Measurements from ENCODE around the gene ARVCF. TPM values are rescaled to one million over a fixed set of nuclear protein-coding genes. Genes with fewer than 3 reads are reported as not detected.

Gene ARVCF
- total and polyA plus RNA-seq, 9 of the 15 experiments (the other 6 are each of a cell fraction or from before 2014, with no cell fraction given), result 0.03 to 97.4 (median 15.6) TPM

- TF ChIP-seq MED1 (CRISPR knock-in tag; IDR thresholded peaks at IDR 0.05; ENCODE audit: borderline replicate concordance), result no peak
- peak; percentile 41 for TF ChIP-seq NUFIP1 (IDR thresholded peaks at IDR 0.05; ENCODE audit: partially characterized antibody)
- peak in 1 of 2 experiments; percentile 77; a peak in 1 of 4 replicates for TF ChIP-seq TBL1XR1 (IDR thresholded peaks at IDR 0.05; ENCODE audit: low read length in 2 of 2)
- peak; percentile 84 for TF ChIP-seq ZNF316 (IDR thresholded peaks at IDR 0.05)
- no peak; the same call in 1 of the 2 replicates for TF ChIP-seq MBD2 (IDR thresholded peaks at IDR 0.05; ENCODE audit: borderline replicate concordance, low read depth)
- no peak for TF ChIP-seq SNIP1 (IDR thresholded peaks at IDR 0.05; ENCODE audit: low read depth)
- peak; percentile 63; the same call in 1 of the 2 replicates for TF ChIP-seq PKNOX1 (IDR thresholded peaks at IDR 0.05)
- TF ChIP-seq L3MBTL2 (IDR thresholded peaks at IDR 0.05), result peak; percentile 31; the same call in 1 of the 2 replicates
- TF ChIP-seq DPF2 (IDR thresholded peaks at IDR 0.05), result peak; percentile 62; the same call in 1 of the 2 replicates
- TF ChIP-seq ARHGAP35 (IDR thresholded peaks at IDR 0.05; ENCODE audit: partially characterized antibody), result peak; percentile 70
- TF ChIP-seq ZNF644 (tag; IDR thresholded peaks at IDR 0.05; ENCODE audit: low read depth), result no peak
- TF ChIP-seq KDM5B (IDR thresholded peaks at IDR 0.05; ENCODE audit: insufficient replicate concordance, low read depth, low read length), result no peak
Observed at GRCh38 chr22:20035375-20036083, 18.9 kb upstream of the ARVCF start (continued).

Measured in K562 (cell line).